HepG2 (cell line): ENCODE results near the gene KCND3. TPM values are rescaled to one million over a fixed set of nuclear protein-coding genes. Genes with fewer than 3 reads are reported as not detected.
A peak's percentile ranks its signal among the peaks of the same experiment; 100 is the strongest.

Source experiments
- BCL6 ChIP-seq: IDR thresholded peaks from 2 replicates; pipeline ENCODE4 v1.6.1; 2016; ENCODE audit warnings: missing genetic modification reagents, missing compliant biosample characterization
- HHEX ChIP-seq: IDR thresholded peaks from 2 replicates; pipeline ENCODE4 v1.6.1; 2016; ENCODE audit warnings: control low read depth
- KAT2B ChIP-seq: fragments of 150-350 bp; IDR thresholded peaks from 2 replicates; pipeline ENCODE4 v1.6.1; 2014; ENCODE audit warnings: low read depth, low read length, borderline replicate concordance
- NCOA1 ChIP-seq: sonication (generic); formaldehyde crosslinking; IDR thresholded peaks from 2 replicates; pipeline ENCODE4 v1.9.0; 2021; ENCODE audit warnings: missing genetic modification reagents
- RFX5 ChIP-seq: IDR thresholded peaks from 2 replicates; pipeline ENCODE4 v1.6.1; 2011; ENCODE audit warnings: low read depth, low read length, improper control_type of control experiment
- STAG1 ChIP-seq: sonication (generic); formaldehyde crosslinking; IDR thresholded peaks from 2 replicates; pipeline ENCODE4 v1.4.0; 2020; ENCODE audit warnings: missing genetic modification reagents
- ZNF232 ChIP-seq: sonication (generic); formaldehyde crosslinking; IDR thresholded peaks from 2 replicates; pipeline ENCODE4 v1.4.0; 2020; ENCODE audit warnings: missing genetic modification reagents, borderline replicate concordance
- polyA plus RNA-seq, 8 experiments: library from polyadenylated mRNA; depleted of rRNA in 3 of 8; stranded (reverse) in 7 of 8; unstranded in 1 of 8; fragments of >200 nt; fragmentation: Illumina TruSeq in 4 of 8; extraction: Trizol in 4 of 8; gene quantifications; 2 replicates each; pipeline versions ENCODE4 v1.2.1 to v1.2.3, GENCODE V29; 2011 to 2016; ENCODE audit warnings: low read depth in 4 of 8, missing spikeins in 1 of 8, mixed read lengths in 1 of 8; ENCODE audit not compliant: insufficient read depth in 1 of 8
- total RNA-seq, 5 experiments: library from RNA; depleted of rRNA; stranded (reverse); fragments of >200 nt; fragmentation: Illumina TruSeq; extraction: Trizol; gene quantifications; 2 replicates each; pipeline ENCODE4 v1.2.3, GENCODE V29; 2016; ENCODE audit warnings: low read depth in 1 of 5
- TF ChIP-seq, protein P1 (sequence below): IDR thresholded peaks from 2 replicates; pipeline ENCODE4 v1.6.1; 2016; ENCODE audit warnings: low read depth
- TF ChIP-seq, protein P2 (sequence below): sonication (generic); formaldehyde crosslinking; IDR thresholded peaks from 2 replicates; pipeline ENCODE4 v1.5.0; 2020; ENCODE audit warnings: missing genetic modification reagents

KCND3 gene
- total and polyA plus RNA-seq, 2 of the 13 experiments (the other 11 are each of a cell fraction or from before 2014, with no cell fraction given), result 0.04 TPM; not detected in 1

DNA sequence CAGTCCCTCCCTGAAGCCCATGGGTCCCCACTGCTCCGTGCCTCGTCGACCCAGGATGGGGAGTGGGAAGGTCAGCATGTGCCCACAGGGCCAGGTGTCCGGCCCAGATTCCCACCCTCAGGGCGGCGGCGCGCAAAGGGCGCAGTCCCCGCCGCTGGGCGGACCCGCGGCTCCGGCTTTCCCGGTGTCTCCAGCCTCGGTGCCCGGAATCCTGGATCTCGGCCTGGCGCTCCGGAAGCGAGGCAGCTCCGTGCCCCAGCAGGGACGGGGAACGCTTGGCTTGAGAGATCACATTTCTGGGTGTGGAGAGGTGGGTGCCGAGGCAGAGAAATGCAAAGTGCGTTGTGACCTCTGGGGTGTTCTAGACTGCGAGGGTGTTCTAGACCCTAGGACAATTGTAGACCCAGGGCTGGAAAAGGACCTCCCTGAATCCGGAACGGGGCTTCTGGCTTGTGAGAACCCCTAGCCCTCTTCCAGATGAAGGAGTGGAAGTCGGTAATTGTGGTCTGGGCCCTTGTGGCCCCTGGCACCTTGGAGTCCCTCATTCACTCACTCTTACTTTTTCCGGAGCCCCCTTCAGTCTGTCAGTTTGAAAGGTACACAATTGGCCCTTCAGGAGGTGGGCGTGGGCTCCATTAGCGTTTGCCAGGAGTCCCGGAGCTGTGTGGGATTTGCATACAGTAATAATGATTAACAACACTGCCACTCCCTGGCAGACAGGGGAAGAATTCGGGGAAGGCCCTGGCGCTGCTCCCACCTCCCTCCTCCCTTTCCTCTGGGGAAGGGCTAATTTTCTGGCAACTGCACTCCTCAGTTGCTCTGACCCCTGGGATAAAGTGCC, 1.6 kb upstream of the KCND3 start (continued):
- TF ChIP-seq, protein P1, sequence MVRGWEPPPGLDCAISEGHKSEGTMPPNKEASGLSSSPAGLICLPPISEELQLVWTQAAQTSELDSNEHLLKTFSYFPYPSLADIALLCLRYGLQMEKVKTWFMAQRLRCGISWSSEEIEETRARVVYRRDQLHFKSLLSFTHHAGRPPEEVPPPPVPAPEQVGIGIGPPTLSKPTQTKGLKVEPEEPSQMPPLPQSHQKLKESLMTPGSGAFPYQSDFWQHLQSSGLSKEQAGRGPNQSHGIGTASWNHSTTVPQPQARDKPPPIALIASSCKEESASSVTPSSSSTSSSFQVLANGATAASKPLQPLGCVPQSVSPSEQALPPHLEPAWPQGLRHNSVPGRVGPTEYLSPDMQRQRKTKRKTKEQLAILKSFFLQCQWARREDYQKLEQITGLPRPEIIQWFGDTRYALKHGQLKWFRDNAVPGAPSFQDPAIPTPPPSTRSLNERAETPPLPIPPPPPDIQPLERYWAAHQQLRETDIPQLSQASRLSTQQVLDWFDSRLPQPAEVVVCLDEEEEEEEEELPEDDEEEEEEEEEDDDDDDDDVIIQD, result no peak
- TF ChIP-seq, protein P2, sequence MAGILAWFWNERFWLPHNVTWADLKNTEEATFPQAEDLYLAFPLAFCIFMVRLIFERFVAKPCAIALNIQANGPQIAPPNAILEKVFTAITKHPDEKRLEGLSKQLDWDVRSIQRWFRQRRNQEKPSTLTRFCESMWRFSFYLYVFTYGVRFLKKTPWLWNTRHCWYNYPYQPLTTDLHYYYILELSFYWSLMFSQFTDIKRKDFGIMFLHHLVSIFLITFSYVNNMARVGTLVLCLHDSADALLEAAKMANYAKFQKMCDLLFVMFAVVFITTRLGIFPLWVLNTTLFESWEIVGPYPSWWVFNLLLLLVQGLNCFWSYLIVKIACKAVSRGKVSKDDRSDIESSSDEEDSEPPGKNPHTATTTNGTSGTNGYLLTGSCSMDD (CRISPR knock-in tag), result no peak
- no peak for TF ChIP-seq ZNF232
- 0 out of 2 replicates have a peak, but pooled peaks have one; percentile 9 for TF ChIP-seq BCL6 (CRISPR knock-in tag)
- TF ChIP-seq KAT2B, result no peak
- no peak for TF ChIP-seq RFX5
- TF ChIP-seq HHEX (CRISPR knock-in tag), result no peak
- peak; percentile 29; the same call in 1 of the 2 replicates for TF ChIP-seq STAG1
- no peak for TF ChIP-seq NCOA1
- TF ChIP-seq, all 625 proteins: peak for 5
